Spleen (tissue), 11 donors: ENCODE data around the gene B9D1. TPM values are rescaled to one million over a fixed set of nuclear protein-coding genes. Genes with fewer than 3 reads are reported as not detected.

ENCODE experiments used
- DNase-seq: peaks from one replicate; pipeline ENCODE4 v3.0.0-alpha.2; 2020
- H3K27ac ChIP-seq, 8 donors: fragments of 200-600 bp; sonication (generic) in 7 of 8; 1 replicate in 4 of 8; 2 replicates in 4 of 8; pipeline versions ENCODE4 v1.5.0 to v1.8.0; 2016 to 2021; ENCODE audit warnings: inconsistent platforms in 4 of 8, mild to moderate bottlenecking in 4 of 8, moderate library complexity in 1 of 8
- H3K27me3 ChIP-seq, 7 donors: fragments of 200-600 bp; sonication (generic) in 6 of 7; replicated peaks in 1 of 7; 1 replicate in 4 of 7; 2 replicates in 3 of 7; pipeline versions ENCODE4 v1.5.0 to v1.8.0; 2016 to 2021; ENCODE audit warnings: inconsistent platforms in 3 of 7, mild to moderate bottlenecking in 1 of 7
- H3K36me3 ChIP-seq, 6 donors: fragments of 200-600 bp; sonication (generic) in 5 of 6; 1 replicate in 4 of 6; 2 replicates in 2 of 6; pipeline versions ENCODE4 v1.5.0 to v1.8.0; 2016 to 2021; ENCODE audit warnings: inconsistent platforms in 2 of 6
- H3K4me1 ChIP-seq, 6 donors: fragments of 200-600 bp; sonication (generic) in 5 of 6; 1 replicate in 3 of 6; 2 replicates in 3 of 6; pipeline versions ENCODE4 v1.5.0 to v1.8.0; 2016 to 2021; ENCODE audit warnings: inconsistent platforms in 3 of 6
- H3K4me3 ChIP-seq, 8 donors: fragments of 200-600 bp; sonication (generic) in 7 of 8; 1 replicate in 4 of 8; 2 replicates in 4 of 8; pipeline versions ENCODE4 v1.5.0 to v1.8.0; 2016 to 2021; ENCODE audit warnings: inconsistent platforms in 4 of 8, mild to moderate bottlenecking in 4 of 8, moderate library complexity in 2 of 8
- H3K9me3 ChIP-seq, 8 donors: fragments of 200-600 bp; sonication (generic) in 7 of 8; 1 replicate in 4 of 8; 2 replicates in 4 of 8; pipeline versions ENCODE4 v1.5.0 to v1.8.0; 2016 to 2021; ENCODE audit warnings: inconsistent platforms in 4 of 8
- POLR2A ChIP-seq, 3 donors: fragments of 450-650 bp; IDR thresholded peaks; one replicate each; pipeline ENCODE4 v1.5.1; 2017; ENCODE audit warnings: antibody characterized with exemption in 3 of 3, mild to moderate bottlenecking in 1 of 3
- POLR2AphosphoS5 ChIP-seq, 3 donors: sonication (generic); formaldehyde crosslinking; IDR thresholded peaks; one replicate each; pipeline ENCODE4 v1.5.1; 2017; ENCODE audit warnings: antibody characterized with exemption in 3 of 3
- WGBS, 5 donors: extraction: QIAGEN DNeasy Blood & Tissue Kit in 3 of 5; methylation state at CpG; one replicate each; pipeline versions ENCODE4 v1.1.5 to v1.1.7; 2013 to 2018; 5-methylcytosine and 5-hydroxymethylcytosine counted together
- intact Hi-C: fragments of 100-400 bp; cut with DNase I; formaldehyde crosslinking; loops from one replicate; pipeline ENCODE4 v1.15.0; 2023; ENCODE audit warnings: low total_unique reads
- polyA plus RNA-seq, 3 donors: library from polyadenylated mRNA; stranded (reverse); fragments of 200-250 nt; gene quantifications; one replicate each; pipeline ENCODE4 v1.2.1, GENCODE V29; 2013
- total RNA-seq, 7 donors: library from RNA; depleted of rRNA in 3 of 7; stranded (reverse); fragments of >200 nt in 3 of 7; fragmentation: NEBNext Ultra II Directional in 4 of 7; extraction: Animal tissue kit (Norgen Biotek cat#: 25700) in 4 of 7; gene quantifications; one replicate each; pipeline versions ENCODE4 v1.1.0 to v1.2.1, GENCODE V29; 2016 to 2021
- TF ChIP-seq, protein P1 (sequence below), 11 experiments: fragments of 200-600 bp in 7 of 11; fragments of 450-650 bp in 4 of 11; sonication (generic) in 4 of 11; IDR thresholded peaks in 8 of 11; conservative IDR thresholded peaks in 3 of 11; 1 replicate in 7 of 11; 2 replicates in 4 of 11; pipeline versions ENCODE4 v1.4.0 to v1.8.0; 2016 to 2021; ENCODE audit warnings: antibody characterized with exemption in 11 of 11, inconsistent platforms in 4 of 11, mild to moderate bottlenecking in 1 of 11
- donor health status: healthy with polysubstance abuse.
- donor health status: DM: no; HTN: no; CAD: no; lungs with moderate emphysema.
- donor health status: DM: no; HTN: no; CAD: no.
- donor health status: Bipolar disorder and iron deficiency.
- donor health status: healthy.
- donor health status: DM: no; HTN: no; CAD: no.
- donor health status: DM: yes; HTN: yes; CAD: no.

The B9D1 gene
- total and polyA plus RNA-seq, 10 donors: 4.3 to 14.1 (median 7.3) TPM

GRCh38 chr17:19331134-19331533 lies 31.4 kb downstream of the B9D1 start:
- Histone ChIP-seq H3K4me1 (peaks cover 0 to 12% (median 0%) of the 10 kb centered on the region in 6 donors), H3K36me3 (peaks cover 0 to 32% (median 0%) of the 10 kb centered on the region in 6 donors), H3K27ac (no peak overlapping the region), H3K27me3 (peaks cover 0 to 6% (median 0%) of the 10 kb centered on the region in 7 donors), H3K4me3 (no peak overlapping the region), H3K9me3 (peaks cover 0 to 2% (median under 1%) of the 10 kb centered on the region in 8 donors)
- 85 to 98% (median 91%) methylated on average over 4 of the region's 4 CpGs for WGBS, 5 donors
- intact Hi-C loops: no loop called here
- TF ChIP-seq POLR2AphosphoS5 (IDR thresholded peaks at IDR 0.05) (no peak), POLR2A (IDR thresholded peaks at IDR 0.05) (no peak)
- TF ChIP-seq, protein P1, sequence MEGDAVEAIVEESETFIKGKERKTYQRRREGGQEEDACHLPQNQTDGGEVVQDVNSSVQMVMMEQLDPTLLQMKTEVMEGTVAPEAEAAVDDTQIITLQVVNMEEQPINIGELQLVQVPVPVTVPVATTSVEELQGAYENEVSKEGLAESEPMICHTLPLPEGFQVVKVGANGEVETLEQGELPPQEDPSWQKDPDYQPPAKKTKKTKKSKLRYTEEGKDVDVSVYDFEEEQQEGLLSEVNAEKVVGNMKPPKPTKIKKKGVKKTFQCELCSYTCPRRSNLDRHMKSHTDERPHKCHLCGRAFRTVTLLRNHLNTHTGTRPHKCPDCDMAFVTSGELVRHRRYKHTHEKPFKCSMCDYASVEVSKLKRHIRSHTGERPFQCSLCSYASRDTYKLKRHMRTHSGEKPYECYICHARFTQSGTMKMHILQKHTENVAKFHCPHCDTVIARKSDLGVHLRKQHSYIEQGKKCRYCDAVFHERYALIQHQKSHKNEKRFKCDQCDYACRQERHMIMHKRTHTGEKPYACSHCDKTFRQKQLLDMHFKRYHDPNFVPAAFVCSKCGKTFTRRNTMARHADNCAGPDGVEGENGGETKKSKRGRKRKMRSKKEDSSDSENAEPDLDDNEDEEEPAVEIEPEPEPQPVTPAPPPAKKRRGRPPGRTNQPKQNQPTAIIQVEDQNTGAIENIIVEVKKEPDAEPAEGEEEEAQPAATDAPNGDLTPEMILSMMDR (IDR thresholded peaks at IDR 0.05 in 8 of 11, conservative IDR thresholded peaks at IDR 0.05 in 3 of 11): no peak
- DNase-seq: no peak

- intact Hi-C loops: no loop called here
- H3K4me3 ChIP-seq: no peak overlapping the region
- peaks cover 0 to 4% (median 0%) of the 10 kb centered on the region in 7 donors for H3K27me3 ChIP-seq
- peaks cover 0 to 10% (median 8%) of the 10 kb centered on the region in 8 donors for H3K9me3 ChIP-seq
- WGBS, 5 donors: 75 to 85% (median 76%) methylated on average over 3 of the region's 3 CpGs
- peaks cover 0 to 8% (median 0%) of the 10 kb centered on the region in 6 donors for H3K4me1 ChIP-seq
- no peak for DNase-seq
- TF ChIP-seq POLR2AphosphoS5 (IDR thresholded peaks at IDR 0.05): no peak
- no peak for TF ChIP-seq POLR2A (IDR thresholded peaks at IDR 0.05)
- TF ChIP-seq, protein P1 (IDR thresholded peaks at IDR 0.05 in 8 of 11, conservative IDR thresholded peaks at IDR 0.05 in 3 of 11): no peak
- no peak overlapping the region for H3K27ac ChIP-seq
- peaks cover 0 to 28% (median 0%) of the 10 kb centered on the region in 6 donors for H3K36me3 ChIP-seq
Observed at GRCh38 chr17:19330271-19330670, 32.3 kb downstream of the B9D1 start.

DNA sequence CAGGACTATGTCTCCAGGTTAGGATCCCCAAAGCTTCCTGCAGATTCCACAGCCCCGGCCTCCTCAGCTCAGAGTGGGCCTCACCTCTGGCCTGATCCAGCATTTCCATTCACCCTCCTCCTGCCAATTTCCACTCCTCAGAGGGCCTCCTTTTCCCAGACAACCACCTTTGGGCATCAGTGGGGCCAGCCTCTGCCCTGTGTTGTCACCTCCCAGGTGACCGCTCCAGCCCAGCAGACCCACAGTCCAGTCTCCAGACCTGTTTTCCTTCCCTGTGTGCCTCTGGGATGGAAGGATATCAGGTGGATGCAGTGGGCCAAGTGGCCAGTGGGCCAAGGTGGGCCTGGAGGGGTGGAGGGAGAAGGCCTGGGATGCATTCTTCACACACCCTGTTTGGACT lies 32.7 kb downstream of the B9D1 start:
- TF ChIP-seq, protein P1 (IDR thresholded peaks at IDR 0.05 in 8 of 11, conservative IDR thresholded peaks at IDR 0.05 in 3 of 11): no peak
- TF ChIP-seq POLR2AphosphoS5 (IDR thresholded peaks at IDR 0.05) (no peak), POLR2A (IDR thresholded peaks at IDR 0.05) (no peak)
- DNase-seq: no peak
- intact Hi-C loops: no loop called here

GRCh38 chr17:19329136-19329535 lies 33.4 kb downstream of the B9D1 start:
- Histone ChIP-seq H3K4me3 (no peak overlapping the region), H3K36me3 (peaks cover 0 to 26% (median 0%) of the 10 kb centered on the region in 6 donors), H3K9me3 (peaks cover 0 to 16% (median 11%) of the 10 kb centered on the region in 8 donors), H3K4me1 (peaks cover 0 to 4% (median 0%) of the 10 kb centered on the region in 6 donors), H3K27me3 (peaks cover 0 to 4% (median 0%) of the 10 kb centered on the region in 7 donors), H3K27ac (no peak overlapping the region)
- TF ChIP-seq POLR2AphosphoS5 (IDR thresholded peaks at IDR 0.05) (no peak), POLR2A (IDR thresholded peaks at IDR 0.05) (no peak)
- TF ChIP-seq, protein P1 (IDR thresholded peaks at IDR 0.05 in 8 of 11, conservative IDR thresholded peaks at IDR 0.05 in 3 of 11): no peak
- intact Hi-C loops: no loop called here
- no peak for DNase-seq
- WGBS, 5 donors: 83 to 100% (median 93%) methylated on average over 1 to 2 of the region's 2 CpGs

More for the DNA sequence above, 32.7 kb downstream of the B9D1 start:
- Histone ChIP-seq H3K4me3 (no peak overlapping the region), H3K4me1 (peaks cover 0 to 8% (median 0%) of the 10 kb centered on the region in 6 donors), H3K36me3 (peaks cover 0 to 28% (median 0%) of the 10 kb centered on the region in 6 donors), H3K9me3 (peaks cover 0 to 15% (median 10%) of the 10 kb centered on the region in 8 donors), H3K27ac (no peak overlapping the region), H3K27me3 (peaks cover 0 to 4% (median 0%) of the 10 kb centered on the region in 7 donors)
- WGBS, 5 donors: 89 to 100% (median 98%) methylated on average over 2 of the region's 2 CpGs
